Upper lobe of right lung (tissue), 1 donor: ENCODE measurements around the gene RLF. TPM values are rescaled to one million over a fixed set of nuclear protein-coding genes. Genes with fewer than 3 reads are reported as not detected.

Experiments used
- ATAC-seq: fragments of 200-7000 bp; cut with Tn5 transposase; one replicate; pipeline ENCODE4 v1.9.1; 2020; ENCODE audit warnings: mild to moderate bottlenecking, moderate library complexity
- DNase-seq: peaks from one replicate; pipeline ENCODE4 v3.0.0-alpha.2; 2020
- H3K27ac ChIP-seq: fragments of 200-600 bp; one replicate; pipeline ENCODE4 v1.8.0; 2022
- H3K27me3 ChIP-seq: fragments of 200-600 bp; one replicate; pipeline ENCODE4 v1.8.0; 2022; ENCODE audit warnings: mild to moderate bottlenecking
- H3K36me3 ChIP-seq: fragments of 200-600 bp; one replicate; pipeline ENCODE4 v1.8.0; 2022
- H3K4me1 ChIP-seq: fragments of 200-600 bp; one replicate; pipeline ENCODE4 v1.8.0; 2022
- H3K4me3 ChIP-seq: fragments of 200-600 bp; one replicate; pipeline ENCODE4 v1.8.0; 2022; ENCODE audit warnings: mild to moderate bottlenecking
- H3K9me3 ChIP-seq: fragments of 200-600 bp; one replicate; pipeline ENCODE4 v1.8.0; 2022
- intact Hi-C: fragments of 100-400 bp; cut with DNase I; formaldehyde crosslinking; loops from one replicate; pipeline ENCODE4 v1.11.0; 2022
- total RNA-seq: library from RNA; stranded (reverse); fragmentation: NEBNext Ultra II Directional; extraction: Animal tissue kit (Norgen Biotek cat#: 25700); gene quantifications from one replicate; pipeline ENCODE4 v1.2.1, GENCODE V29; 2021
- TF ChIP-seq, protein P1 (sequence below): fragments of 200-600 bp; IDR thresholded peaks from one replicate; pipeline ENCODE4 v1.8.0; 2022; ENCODE audit warnings: antibody characterized with exemption
- donor health status: DM: no; HTN: yes; CAD: no; lungs with severe emphysema.

RLF gene
- total RNA-seq, 1 donor from 2014 or later = 13.4 TPM

DNA sequence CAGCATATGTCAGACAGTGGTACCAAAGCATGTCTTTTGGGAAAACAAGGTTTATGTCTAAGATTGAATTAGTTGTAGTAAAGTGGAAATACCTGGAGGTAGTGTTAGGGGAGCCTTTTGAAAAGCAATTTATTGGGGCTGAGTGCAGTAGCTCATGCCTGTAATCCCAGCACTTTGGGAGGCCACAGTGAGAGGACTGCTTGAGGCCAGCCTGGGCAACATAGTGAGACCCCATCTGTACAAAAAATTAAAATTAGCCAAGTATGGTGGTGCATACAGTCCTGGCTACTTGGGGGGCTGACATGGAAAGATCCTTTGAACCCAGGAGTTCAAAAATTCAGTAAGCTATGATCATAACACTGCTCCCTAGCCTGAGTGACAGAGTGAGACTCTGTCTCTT, 104.1 kb downstream of the RLF start:
- ATAC-seq = no peak
- Histone ChIP-seq H3K4me3 (no peak overlapping the region), H3K9me3 (no peaks in the 10 kb centered on the region), H3K27ac (no peak overlapping the region), H3K36me3 (peaks cover 80% of the 10 kb centered on the region), H3K27me3 (no peaks in the 10 kb centered on the region), H3K4me1 (peaks cover 5% of the 10 kb centered on the region)
- intact Hi-C loops = no loop called here
- DNase-seq = no peak
- TF ChIP-seq, protein P1, sequence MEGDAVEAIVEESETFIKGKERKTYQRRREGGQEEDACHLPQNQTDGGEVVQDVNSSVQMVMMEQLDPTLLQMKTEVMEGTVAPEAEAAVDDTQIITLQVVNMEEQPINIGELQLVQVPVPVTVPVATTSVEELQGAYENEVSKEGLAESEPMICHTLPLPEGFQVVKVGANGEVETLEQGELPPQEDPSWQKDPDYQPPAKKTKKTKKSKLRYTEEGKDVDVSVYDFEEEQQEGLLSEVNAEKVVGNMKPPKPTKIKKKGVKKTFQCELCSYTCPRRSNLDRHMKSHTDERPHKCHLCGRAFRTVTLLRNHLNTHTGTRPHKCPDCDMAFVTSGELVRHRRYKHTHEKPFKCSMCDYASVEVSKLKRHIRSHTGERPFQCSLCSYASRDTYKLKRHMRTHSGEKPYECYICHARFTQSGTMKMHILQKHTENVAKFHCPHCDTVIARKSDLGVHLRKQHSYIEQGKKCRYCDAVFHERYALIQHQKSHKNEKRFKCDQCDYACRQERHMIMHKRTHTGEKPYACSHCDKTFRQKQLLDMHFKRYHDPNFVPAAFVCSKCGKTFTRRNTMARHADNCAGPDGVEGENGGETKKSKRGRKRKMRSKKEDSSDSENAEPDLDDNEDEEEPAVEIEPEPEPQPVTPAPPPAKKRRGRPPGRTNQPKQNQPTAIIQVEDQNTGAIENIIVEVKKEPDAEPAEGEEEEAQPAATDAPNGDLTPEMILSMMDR = no peak

DNA sequence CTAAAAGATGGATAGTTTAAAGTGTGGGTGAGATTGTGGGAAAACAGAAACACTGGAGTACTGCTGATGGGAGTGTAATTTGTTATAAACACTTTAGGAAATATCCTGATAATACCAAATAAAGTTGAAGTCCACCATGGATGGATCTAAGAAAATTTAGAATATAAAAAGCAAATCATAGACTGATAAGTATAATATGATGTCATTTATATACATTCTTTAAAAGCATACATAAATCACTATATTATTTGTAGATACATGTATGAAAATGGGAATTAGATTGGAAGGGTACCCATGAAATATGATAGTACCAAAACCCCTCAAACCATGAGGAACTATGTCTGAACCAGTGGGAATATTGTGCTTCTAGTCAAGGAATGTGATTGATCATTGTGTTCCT, 104.7 kb downstream of the RLF start:
- Histone ChIP-seq H3K4me1 (peaks cover 5% of the 10 kb centered on the region), H3K27ac (no peak overlapping the region), H3K9me3 (no peaks in the 10 kb centered on the region), H3K4me3 (no peak overlapping the region), H3K36me3 (peaks cover 80% of the 10 kb centered on the region), H3K27me3 (no peaks in the 10 kb centered on the region)
- TF ChIP-seq, protein P1 = no peak
- DNase-seq (no peak), ATAC-seq (no peak)
- intact Hi-C loops = no loop called here

DNA sequence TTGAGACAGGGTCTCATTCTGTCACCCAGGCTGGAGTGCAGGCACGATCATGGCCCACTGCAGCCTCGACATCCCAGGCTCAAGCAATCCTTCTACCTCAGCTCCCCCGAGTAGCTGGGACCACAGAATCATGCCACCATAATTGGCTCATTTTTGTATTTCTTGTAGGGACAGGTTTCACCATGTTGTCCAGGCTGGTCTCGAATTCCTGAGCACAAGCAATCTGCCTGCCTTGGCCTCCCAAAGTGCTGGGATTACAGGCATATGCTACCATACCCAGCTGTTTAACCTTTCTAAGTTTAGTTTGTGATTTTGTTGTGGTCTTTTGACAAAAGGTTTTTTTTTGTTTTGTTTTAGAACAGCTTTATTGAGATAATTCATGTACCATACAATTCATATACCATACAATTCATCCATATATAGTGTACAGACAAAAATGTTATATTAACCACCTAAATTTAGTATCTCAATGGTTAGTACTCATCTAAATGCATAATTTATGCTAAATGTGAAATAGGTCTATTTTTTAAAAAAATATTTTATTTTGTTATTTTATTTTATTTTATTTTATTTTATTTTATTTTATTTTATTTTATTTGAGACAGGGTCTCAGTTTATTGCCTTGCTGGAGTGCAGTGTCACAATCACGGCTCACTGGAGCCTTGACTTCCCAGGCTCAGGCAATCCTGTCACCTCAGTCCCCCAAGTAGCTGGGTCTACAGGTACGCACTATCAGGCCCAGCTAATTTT, 105.8 kb downstream of the RLF start:
- H3K9me3 ChIP-seq = no peaks in the 10 kb centered on the region
- peaks cover 5% of the 10 kb centered on the region for H3K4me1 ChIP-seq
- H3K36me3 ChIP-seq = peaks cover 80% of the 10 kb centered on the region
- no peak overlapping the region for H3K4me3 ChIP-seq
- TF ChIP-seq, protein P1 = no peak
- no peak for ATAC-seq
- no peak for DNase-seq
- no peaks in the 10 kb centered on the region for H3K27me3 ChIP-seq
- intact Hi-C loops = no loop called here
- peak overlapping the region; percentile 56 for H3K27ac ChIP-seq

DNA sequence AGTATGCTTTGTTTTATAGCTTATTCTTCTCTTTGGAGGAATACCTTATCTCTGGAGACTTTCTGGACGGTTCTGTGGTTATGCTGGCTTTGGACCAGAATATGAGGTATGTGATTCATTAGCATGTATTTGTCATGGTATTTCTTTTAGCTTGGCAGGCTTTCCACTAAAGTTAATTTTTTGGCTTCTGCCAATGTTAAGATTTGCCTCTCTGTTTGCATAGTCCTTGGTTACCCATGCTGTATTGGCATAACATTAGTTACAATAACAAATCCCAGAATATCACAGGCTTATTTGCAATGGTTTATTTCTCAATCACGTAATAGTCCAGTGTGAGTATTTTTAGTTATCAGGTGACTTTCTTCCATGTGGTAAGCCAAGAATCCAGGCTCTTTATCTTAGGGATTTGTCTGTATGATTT, 106.6 kb downstream of the RLF start:
- H3K9me3 ChIP-seq = no peaks in the 10 kb centered on the region
- intact Hi-C loops = no loop called here
- H3K27me3 ChIP-seq = no peaks in the 10 kb centered on the region
- TF ChIP-seq, protein P1 = no peak
- peaks cover 5% of the 10 kb centered on the region for H3K4me1 ChIP-seq
- H3K36me3 ChIP-seq = peaks cover 80% of the 10 kb centered on the region
- DNase-seq = no peak
- peak overlapping the region; percentile 56 for H3K27ac ChIP-seq
- no peak overlapping the region for H3K4me3 ChIP-seq
- peak; percentile 59 for ATAC-seq

DNA sequence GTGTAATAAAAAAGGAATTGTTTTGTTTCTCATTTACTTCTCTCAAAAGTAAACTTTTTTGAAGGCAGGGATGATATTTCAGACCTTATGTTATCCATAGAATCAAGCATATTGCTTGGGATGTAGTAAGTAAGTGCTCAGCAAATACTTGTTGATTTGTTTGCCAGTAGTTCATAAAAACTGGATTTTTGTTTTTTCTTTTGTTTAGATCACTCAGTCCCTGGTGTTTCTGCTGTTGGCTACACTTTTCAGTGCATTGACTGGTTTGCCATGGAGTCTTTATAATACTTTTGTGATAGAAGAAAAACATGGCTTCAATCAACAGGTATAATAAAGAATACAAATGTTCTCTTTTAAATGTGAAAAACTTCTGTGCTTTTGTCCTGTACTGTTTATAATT, 107.0 kb downstream of the RLF start:
- no peak overlapping the region for H3K27ac ChIP-seq
- intact Hi-C loops = no loop called here

More for the DNA sequence above, 107.0 kb downstream of the RLF start:
- no peaks in the 10 kb centered on the region for H3K9me3 ChIP-seq
- TF ChIP-seq, protein P1 = no peak
- peaks cover 5% of the 10 kb centered on the region for H3K4me1 ChIP-seq
- no peak overlapping the region for H3K4me3 ChIP-seq
- H3K36me3 ChIP-seq = peaks cover 80% of the 10 kb centered on the region
- DNase-seq (no peak), ATAC-seq (no peak)
- H3K27me3 ChIP-seq = no peaks in the 10 kb centered on the region
